ENCODE measurements around the gene ZNF488.
"Not testable (repeated sequence)": the region's sequence is repeated elsewhere in the genome, so short reads cannot be mapped to it uniquely, and the experiment has no call there.

Gene ZNF488

GRCh38 chr10:47409171-47409865 lies 25.2 kb upstream of the ZNF488 start:
- no peak for DNase-seq

GRCh38 chr10:47408606-47409005 lies 24.5 kb upstream of the ZNF488 start:
- DNase-seq = no peak

DNA sequence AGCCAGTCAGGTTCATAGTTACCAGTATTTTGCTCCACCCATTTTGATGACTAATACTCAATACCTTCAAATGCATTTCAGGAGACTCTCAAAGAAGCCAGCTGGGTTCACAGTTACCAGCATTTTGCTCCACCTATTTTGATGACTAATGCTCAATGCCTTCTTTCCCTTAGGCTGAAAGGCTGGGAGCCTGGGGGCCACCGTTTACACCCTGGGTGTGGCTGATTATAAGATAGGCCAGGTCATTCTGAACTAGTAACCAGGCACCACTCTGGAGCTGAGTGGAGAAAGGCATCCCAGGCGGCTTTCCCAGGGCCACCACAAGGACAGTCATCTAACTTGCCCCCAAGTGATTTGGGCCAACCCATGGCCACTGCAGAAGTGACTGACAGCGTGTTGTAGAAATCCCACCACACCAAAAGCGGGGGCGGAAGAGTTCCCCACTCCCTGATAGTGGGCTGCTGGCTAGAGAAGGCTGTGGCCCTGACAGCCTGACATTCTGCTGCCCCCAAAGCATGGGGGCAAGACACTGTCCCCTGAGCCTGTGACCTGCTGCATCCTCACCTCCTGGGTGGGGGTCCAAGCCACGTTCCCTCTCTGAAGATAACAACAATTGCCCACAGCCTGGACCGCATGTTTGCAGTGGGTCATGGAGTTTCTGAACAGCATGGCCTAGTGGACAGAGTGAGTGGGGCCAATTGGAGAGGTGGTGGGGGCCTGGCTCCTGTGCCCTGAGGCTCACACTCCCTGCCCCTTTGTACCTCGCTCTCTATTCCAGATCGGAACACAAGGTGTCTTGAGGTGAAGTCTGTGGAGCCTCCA lies 23.0 kb upstream of the ZNF488 start:
- DNase-seq = no peak

GRCh38 chr10:47406548-47406869 lies 22.4 kb upstream of the ZNF488 start:
- no peak for DNase-seq

- DNase-seq = no peak
Observed at GRCh38 chr10:47405857-47406547, 21.9 kb upstream of the ZNF488 start.

DNA sequence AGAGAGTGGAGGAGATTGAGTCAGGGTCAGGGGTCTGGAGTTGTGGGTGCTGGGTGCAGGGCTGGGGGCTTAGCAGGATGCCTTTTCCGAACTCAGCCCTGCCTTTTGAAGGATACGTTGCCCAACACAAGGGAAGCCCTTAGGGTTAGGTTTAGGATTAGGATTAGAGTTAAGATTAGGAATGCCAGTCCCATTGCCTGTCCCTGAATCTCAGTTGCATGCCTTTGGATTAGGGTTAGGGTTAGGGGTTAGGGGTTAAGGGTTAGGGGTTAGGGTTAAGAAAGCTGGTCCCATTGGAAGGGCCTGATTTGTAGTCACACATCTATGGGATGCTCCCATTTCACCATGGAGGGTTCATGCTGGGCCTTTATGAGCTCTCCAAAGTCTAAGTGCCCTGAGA lies 20.8 kb upstream of the ZNF488 start:
- DNase-seq = no peak

GRCh38 chr10:47404446-47404845 lies 20.4 kb upstream of the ZNF488 start:
- DNase-seq = no peak

GRCh38 chr10:47403446-47404318 lies 19.6 kb upstream of the ZNF488 start:
- DNase-seq = no peak

DNA sequence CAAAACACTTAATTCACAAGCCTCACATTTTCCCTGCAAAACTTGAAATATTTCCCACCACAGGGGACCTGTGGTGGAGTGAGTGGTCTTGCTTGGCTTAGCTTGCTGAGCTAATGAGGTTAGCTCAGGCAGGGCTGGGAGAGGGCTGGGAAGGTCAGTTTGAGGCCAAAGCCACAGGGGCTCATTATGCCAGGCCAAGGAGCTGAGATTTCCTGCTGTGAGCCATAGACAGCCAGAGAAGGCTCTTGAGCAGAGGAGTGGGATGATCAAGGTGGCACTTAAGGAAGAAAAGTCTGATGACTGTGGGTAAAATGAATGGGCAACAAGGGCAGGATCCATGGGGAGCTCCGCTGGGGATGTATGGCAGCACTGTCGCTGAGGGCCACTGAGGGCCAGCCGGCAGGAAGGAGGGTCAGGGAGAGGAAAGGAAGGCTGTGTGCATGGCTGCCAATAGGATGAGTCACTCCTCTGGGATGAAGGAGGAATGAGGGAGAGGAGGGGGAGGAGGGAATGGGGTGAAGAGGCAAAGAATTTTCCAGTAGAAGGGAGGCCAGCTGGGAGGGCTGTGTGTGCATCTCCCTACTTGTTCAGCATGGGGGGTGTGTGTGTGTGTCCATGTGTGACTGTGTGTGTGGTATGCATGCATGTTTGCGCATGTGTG lies 18.7 kb upstream of the ZNF488 start:
- no peak for DNase-seq

DNA sequence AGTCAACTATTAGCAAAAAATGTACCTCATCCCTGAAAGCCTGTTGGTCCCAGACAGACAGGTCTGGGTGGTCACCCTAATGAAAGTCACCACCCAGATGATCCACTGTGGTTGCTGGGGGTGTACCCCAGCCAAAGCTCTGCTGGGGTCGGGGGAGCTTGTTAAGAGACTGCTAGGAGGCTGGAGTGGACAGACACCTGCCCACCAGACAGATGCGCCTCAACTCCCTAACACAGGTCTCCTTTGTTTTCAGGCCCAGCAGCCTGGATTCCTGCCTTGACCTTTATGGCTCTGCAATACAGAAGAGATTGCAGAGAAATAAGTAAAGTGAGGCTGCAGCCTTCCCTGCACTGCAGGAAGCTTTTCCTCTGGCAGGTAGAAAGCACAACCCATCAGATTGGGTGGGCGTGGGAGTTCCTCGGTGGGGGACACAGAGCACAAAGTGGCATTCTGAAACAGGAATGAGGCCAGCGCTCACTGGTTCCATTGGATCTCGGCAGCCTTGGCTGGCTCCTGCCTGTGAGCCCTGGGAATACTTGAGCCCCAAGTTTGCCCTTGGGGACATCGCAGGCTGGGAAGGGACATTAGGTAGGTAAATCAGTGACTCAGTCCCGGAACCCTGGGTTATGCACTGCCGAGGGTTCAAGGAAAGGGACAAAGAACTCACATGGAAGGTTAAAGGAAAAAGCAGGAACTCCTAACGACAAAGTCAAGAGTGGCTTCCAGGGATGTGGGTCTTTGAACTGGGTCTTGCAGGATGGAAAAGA lies 18.0 kb upstream of the ZNF488 start:
- no peak for DNase-seq

GRCh38 chr10:47401210-47401609 lies 17.1 kb upstream of the ZNF488 start:
- no peak for DNase-seq

GRCh38 chr10:47400786-47401185 lies 16.7 kb upstream of the ZNF488 start:
- DNase-seq = no peak

GRCh38 chr10:47400251-47400650 lies 16.2 kb upstream of the ZNF488 start:
- no peak for DNase-seq

GRCh38 chr10:47397256-47397655 lies 13.2 kb upstream of the ZNF488 start:
- no peak for DNase-seq

GRCh38 chr10:47396311-47396717 lies 12.2 kb upstream of the ZNF488 start:
- DNase-seq = no peak

- no peak for DNase-seq
Observed at GRCh38 chr10:47389619-47390018, 5.5 kb upstream of the ZNF488 start.

- no peak for DNase-seq
Observed at GRCh38 chr10:47388879-47389278, 4.8 kb upstream of the ZNF488 start.

DNA sequence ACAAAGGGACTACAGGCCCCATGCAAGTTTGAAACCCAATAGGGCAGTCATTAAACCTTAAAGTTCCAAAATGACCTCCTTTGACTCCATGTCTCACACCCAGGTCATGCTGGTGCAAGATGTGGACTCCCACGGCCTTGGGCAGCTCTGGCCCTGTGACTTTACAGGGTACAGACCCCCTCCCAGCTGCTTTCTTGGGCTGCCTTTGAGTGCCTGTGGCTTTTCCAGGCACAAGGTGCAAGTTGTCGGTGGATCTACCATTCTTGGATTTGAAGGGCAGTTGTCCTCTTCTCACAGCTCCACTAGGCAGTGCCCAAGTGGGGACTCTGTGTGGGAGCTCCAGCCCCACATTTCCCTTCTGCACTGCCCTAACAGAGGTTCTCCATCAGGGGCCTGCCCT lies 2.0 kb upstream of the ZNF488 start:
- DNase-seq = not testable (repeated sequence)

GRCh38 chr10:47383261-47384147 lies 589 bp downstream of the ZNF488 start:
- DNase-seq = no peak

All from stimulated activated CD4-positive, alpha-beta T cell treated with anti-CD3 and anti-CD28 coated beads, Interleukin-2, amount 100 ng/mL, for 48 hours (primary cell).